Lower leg skin (tissue), 3 donors: Measurements from ENCODE around the gene UBAC2.

Experiments used
- CTCF ChIP-seq, 3 donors: fragments of 450-650 bp; IDR thresholded peaks; one replicate each; pipeline ENCODE4 v1.5.1; 2016; ENCODE audit warnings: antibody characterized with exemption in 3 of 3, mild to moderate bottlenecking in 3 of 3, moderate library complexity in 2 of 3
- POLR2A ChIP-seq, 2 donors: fragments of 450-650 bp; IDR thresholded peaks; one replicate each; pipeline ENCODE4 v1.6.1; 2016 to 2017; ENCODE audit warnings: antibody characterized with exemption in 2 of 2, mild to moderate bottlenecking in 1 of 2, moderate library complexity in 1 of 2

DNA sequence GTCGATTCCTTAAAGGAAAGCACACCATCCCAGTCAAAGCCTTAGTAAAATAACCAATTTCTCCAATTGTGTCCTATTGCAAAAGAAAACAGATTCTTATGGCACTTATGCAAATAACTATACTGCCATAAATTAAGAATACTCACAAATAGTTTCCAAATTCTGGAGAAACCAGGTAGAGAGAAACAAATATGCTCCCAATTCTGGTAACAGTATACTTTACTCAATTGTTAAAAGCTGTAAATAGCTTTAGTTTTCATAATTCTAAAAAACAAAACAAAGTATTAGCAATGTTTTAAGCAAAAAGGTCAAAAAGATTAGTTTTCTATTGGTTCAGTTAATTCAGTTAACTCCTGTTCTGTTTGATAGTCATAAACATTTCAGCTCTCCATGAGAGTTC is 18.2 kb upstream of the UBAC2 start:
- TF ChIP-seq CTCF (IDR thresholded peaks at IDR 0.05) (no peak), POLR2A (IDR thresholded peaks at IDR 0.05) (no peak)
